GM18526 (cell line): ENCODE results near the gene PCNX3.

ENCODE experiments used
- POLR2A ChIP-seq: IDR thresholded peaks from 3 replicates; pipeline ENCODE4 v1.6.1; 2011; ENCODE audit not compliant: insufficient read length; ENCODE audit errors: extremely low read depth

The PCNX3 gene

GRCh38 chr11:65646958-65647701 is 31.6 kb downstream of the PCNX3 start:
- TF ChIP-seq POLR2A = no peak

GRCh38 chr11:65648997-65649493 is 33.5 kb downstream of the PCNX3 start:
- no peak for TF ChIP-seq POLR2A

- no peak for TF ChIP-seq POLR2A
These were observed 34.3 kb downstream of the PCNX3 start for GRCh38 chr11:65649656-65650546.

- no peak for TF ChIP-seq POLR2A
These were observed 35.2 kb downstream of the PCNX3 start for GRCh38 chr11:65650547-65651338.

- TF ChIP-seq POLR2A = no peak
These were observed 35.7 kb downstream of the PCNX3 start for GRCh38 chr11:65651339-65651588.

- TF ChIP-seq POLR2A = no peak
These were observed 36.3 kb downstream of the PCNX3 start for GRCh38 chr11:65651589-65652510.

- peak; percentile 80 for TF ChIP-seq POLR2A
These were observed 37.1 kb downstream of the PCNX3 start for GRCh38 chr11:65652511-65653228.

- no peak for TF ChIP-seq POLR2A
These were observed 38.0 kb downstream of the PCNX3 start for GRCh38 chr11:65653229-65654225.

- no peak for TF ChIP-seq POLR2A
These were observed 39.1 kb downstream of the PCNX3 start for GRCh38 chr11:65654375-65655349.

- TF ChIP-seq POLR2A = no peak
These were observed 40.2 kb downstream of the PCNX3 start for GRCh38 chr11:65655570-65656332.

GRCh38 chr11:65657426-65657825 is 41.9 kb downstream of the PCNX3 start:
- no peak for TF ChIP-seq POLR2A
